SK-N-SH treated with all-trans-retinoic acid at 6 μM for 48 hours (cell line): ENCODE measurements around the gene TMEM116.

ENCODE experiments used
- ARNTL ChIP-seq: fragments of 450-650 bp; formaldehyde crosslinking; IDR thresholded peaks from 2 replicates; pipeline ENCODE4 v1.5.0; 2020; ENCODE audit warnings: low read depth, mild to moderate bottlenecking, moderate library complexity, borderline replicate concordance
- ISL1 ChIP-seq: fragments of 250-450 bp; sonication (Bioruptor Pico); IDR thresholded peaks from 2 replicates; pipeline ENCODE4 v2.1.2; 2022; ENCODE audit warnings: mild to moderate bottlenecking, moderate library complexity
- RARB ChIP-seq: fragments of 250-450 bp; sonication (Bioruptor Pico); IDR thresholded peaks from 2 replicates; pipeline ENCODE4 v1.8.0; 2021; ENCODE audit warnings: mild to moderate bottlenecking, moderate library complexity
- SNAI2 ChIP-seq: fragments of 250-450 bp; sonication (Bioruptor Pico); IDR thresholded peaks from 2 replicates; pipeline ENCODE4 v1.5.0; 2020; ENCODE audit warnings: mild to moderate bottlenecking, moderate library complexity
- TOX ChIP-seq: fragments of 250-450 bp; sonication (Bioruptor Pico); IDR thresholded peaks from 2 replicates; pipeline ENCODE4 v1.8.0; 2021; ENCODE audit warnings: mild to moderate bottlenecking, moderate library complexity, borderline replicate concordance
- ZC3H10 ChIP-seq: fragments of 250-450 bp; sonication (Bioruptor Pico); IDR thresholded peaks from 2 replicates; pipeline ENCODE4 v1.5.1; 2021; ENCODE audit warnings: mild to moderate bottlenecking, moderate library complexity
- ZFP3 ChIP-seq: fragments of 250-450 bp; sonication (Bioruptor Pico); IDR thresholded peaks from 2 replicates; pipeline ENCODE4 v1.5.0; 2020; ENCODE audit warnings: mild to moderate bottlenecking, moderate library complexity
- ZNF565 ChIP-seq: fragments of 450-650 bp; formaldehyde crosslinking; conservative IDR thresholded peaks from 2 replicates; pipeline ENCODE4 v1.5.0; 2020; ENCODE audit warnings: low read depth, mild to moderate bottlenecking, moderate library complexity
- ZNF8 ChIP-seq: fragments of 450-650 bp; formaldehyde crosslinking; IDR thresholded peaks from 2 replicates; pipeline ENCODE4 v1.5.0; 2020; ENCODE audit warnings: mild to moderate bottlenecking, moderate library complexity
- TF ChIP-seq, protein P1 (sequence below): fragments of 250-450 bp; sonication (Bioruptor Pico); IDR thresholded peaks from 2 replicates; pipeline ENCODE4 v1.5.0; 2020; ENCODE audit warnings: mild to moderate bottlenecking, moderate library complexity
- TF ChIP-seq, protein P2 (sequence below): fragments of 250-450 bp; sonication (Bioruptor Pico); IDR thresholded peaks from 2 replicates; pipeline ENCODE4 v1.8.0; 2020; ENCODE audit warnings: mild to moderate bottlenecking, moderate library complexity, borderline replicate concordance

GRCh38 chr12:112022241-112023016 lies 9.5 kb upstream of the TMEM116 start:
- TF ChIP-seq ZC3H10 (CRISPR knock-in tag) (no peak), ISL1 (CRISPR knock-in tag) (no peak), ZFP3 (CRISPR knock-in tag) (no peak), ZNF565 (CRISPR knock-in tag) (no peak), SNAI2 (CRISPR knock-in tag) (no peak), ARNTL (CRISPR knock-in tag) (no peak), RARB (CRISPR knock-in tag) (no peak), TOX (CRISPR knock-in tag) (no peak), ZNF8 (CRISPR knock-in tag) (no peak)
- TF ChIP-seq, protein P1, sequence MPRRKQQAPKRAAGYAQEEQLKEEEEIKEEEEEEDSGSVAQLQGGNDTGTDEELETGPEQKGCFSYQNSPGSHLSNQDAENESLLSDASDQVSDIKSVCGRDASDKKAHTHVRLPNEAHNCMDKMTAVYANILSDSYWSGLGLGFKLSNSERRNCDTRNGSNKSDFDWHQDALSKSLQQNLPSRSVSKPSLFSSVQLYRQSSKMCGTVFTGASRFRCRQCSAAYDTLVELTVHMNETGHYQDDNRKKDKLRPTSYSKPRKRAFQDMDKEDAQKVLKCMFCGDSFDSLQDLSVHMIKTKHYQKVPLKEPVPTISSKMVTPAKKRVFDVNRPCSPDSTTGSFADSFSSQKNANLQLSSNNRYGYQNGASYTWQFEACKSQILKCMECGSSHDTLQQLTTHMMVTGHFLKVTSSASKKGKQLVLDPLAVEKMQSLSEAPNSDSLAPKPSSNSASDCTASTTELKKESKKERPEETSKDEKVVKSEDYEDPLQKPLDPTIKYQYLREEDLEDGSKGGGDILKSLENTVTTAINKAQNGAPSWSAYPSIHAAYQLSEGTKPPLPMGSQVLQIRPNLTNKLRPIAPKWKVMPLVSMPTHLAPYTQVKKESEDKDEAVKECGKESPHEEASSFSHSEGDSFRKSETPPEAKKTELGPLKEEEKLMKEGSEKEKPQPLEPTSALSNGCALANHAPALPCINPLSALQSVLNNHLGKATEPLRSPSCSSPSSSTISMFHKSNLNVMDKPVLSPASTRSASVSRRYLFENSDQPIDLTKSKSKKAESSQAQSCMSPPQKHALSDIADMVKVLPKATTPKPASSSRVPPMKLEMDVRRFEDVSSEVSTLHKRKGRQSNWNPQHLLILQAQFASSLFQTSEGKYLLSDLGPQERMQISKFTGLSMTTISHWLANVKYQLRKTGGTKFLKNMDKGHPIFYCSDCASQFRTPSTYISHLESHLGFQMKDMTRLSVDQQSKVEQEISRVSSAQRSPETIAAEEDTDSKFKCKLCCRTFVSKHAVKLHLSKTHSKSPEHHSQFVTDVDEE (CRISPR knock-in tag), result no peak
- TF ChIP-seq, protein P2, sequence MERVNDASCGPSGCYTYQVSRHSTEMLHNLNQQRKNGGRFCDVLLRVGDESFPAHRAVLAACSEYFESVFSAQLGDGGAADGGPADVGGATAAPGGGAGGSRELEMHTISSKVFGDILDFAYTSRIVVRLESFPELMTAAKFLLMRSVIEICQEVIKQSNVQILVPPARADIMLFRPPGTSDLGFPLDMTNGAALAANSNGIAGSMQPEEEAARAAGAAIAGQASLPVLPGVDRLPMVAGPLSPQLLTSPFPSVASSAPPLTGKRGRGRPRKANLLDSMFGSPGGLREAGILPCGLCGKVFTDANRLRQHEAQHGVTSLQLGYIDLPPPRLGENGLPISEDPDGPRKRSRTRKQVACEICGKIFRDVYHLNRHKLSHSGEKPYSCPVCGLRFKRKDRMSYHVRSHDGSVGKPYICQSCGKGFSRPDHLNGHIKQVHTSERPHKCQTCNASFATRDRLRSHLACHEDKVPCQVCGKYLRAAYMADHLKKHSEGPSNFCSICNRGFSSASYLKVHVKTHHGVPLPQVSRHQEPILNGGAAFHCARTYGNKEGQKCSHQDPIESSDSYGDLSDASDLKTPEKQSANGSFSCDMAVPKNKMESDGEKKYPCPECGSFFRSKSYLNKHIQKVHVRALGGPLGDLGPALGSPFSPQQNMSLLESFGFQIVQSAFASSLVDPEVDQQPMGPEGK (CRISPR knock-in tag), result no peak
